ENCODE measurements around the gene LMAN2. TPM values are rescaled to one million over a fixed set of nuclear protein-coding genes. Genes with fewer than 3 reads are reported as not detected.

LMAN2 gene
- total RNA-seq, 1 experiment from 2014 or later, result 106 TPM

- Histone ChIP-seq H3K4ac (ENCODE audit: low read depth, low read length) (no peak overlapping the region), H3K4me2 (ENCODE audit: insufficient read depth, insufficient read length, low read length) (no peak overlapping the region), H3K23ac (ENCODE audit: insufficient read length, low read depth, low read length) (no peak overlapping the region), H3K14ac (ENCODE audit: insufficient read depth, low read length) (no peak overlapping the region), H2BK20ac (ENCODE audit: low read depth, low read length, poor library complexity, severe bottlenecking) (no peak overlapping the region), H2BK120ac (ENCODE audit: low read depth, low read length, poor library complexity, severe bottlenecking) (no peak overlapping the region), H2AK5ac (ENCODE audit: insufficient read length, low read length) (no peak overlapping the region), H3K18ac (ENCODE audit: insufficient read length, low read depth, low read length) (no peak overlapping the region), H3K9me3 (ENCODE audit: control insufficient read depth, low read depth, low read length) (no peaks in the 10 kb centered on the region), H3K79me2 (ENCODE audit: insufficient read depth, low read length) (peaks cover 13% of the 10 kb centered on the region), H3K79me1 (ENCODE audit: insufficient read depth, low read depth, low read length, poor library complexity, severe bottlenecking) (peaks cover 4% of the 10 kb centered on the region), H4K20me1 (ENCODE audit: control insufficient read depth, insufficient read depth, insufficient read length) (no peaks in the 10 kb centered on the region), H4K5ac (ENCODE audit: insufficient read length, low read depth, low read length) (no peak overlapping the region), H3K56ac (ENCODE audit: insufficient read length, low read depth, low read length) (no peak overlapping the region), H2BK12ac (ENCODE audit: insufficient read length, low read depth, low read length) (no peak overlapping the region), H2AFZ (ENCODE audit: low read length) (no peak overlapping the region), H4K8ac (replicated peaks; ENCODE audit: insufficient read length, low read depth, low read length) (no peak overlapping the region), H3T11ph (ENCODE audit: low read length) (no peak overlapping the region), H2BK15ac (ENCODE audit: low read depth, low read length) (no peak overlapping the region), H2BK5ac (ENCODE audit: insufficient read length, low read length) (no peak overlapping the region), H4K91ac (ENCODE audit: insufficient read length, low read depth, low read length) (no peak overlapping the region), H3K4me1 (ENCODE audit: insufficient read depth, low read length) (peaks cover 3% of the 10 kb centered on the region; the same call in 1 of the 2 replicates), H3K27me3 (ENCODE audit: insufficient read depth, low read length) (no peaks in the 10 kb centered on the region), H3K27ac (ENCODE audit: insufficient read length, low read depth, low read length) (no peak overlapping the region), H3K9ac (ENCODE audit: extremely low read depth, insufficient read length, low read length) (no peak overlapping the region), H3K23me2 (ENCODE audit: insufficient read length, low read depth, low read length, poor library complexity, severe bottlenecking) (peaks cover 7% of the 10 kb centered on the region)
- H3K27me3 Mint-ChIP-seq (ENCODE audit: low read depth), result peaks cover 43% of the 10 kb centered on the region
- no peak for TF ChIP-seq CTCF (conservative IDR thresholded peaks at IDR 0.05)
- DNase-seq, result no peak
- no peak overlapping the region for H3K27ac Mint-ChIP-seq
- peak overlapping the region in 1 of 2 experiments; percentile 5; a peak in 1 of 5 replicates for H3K4me3 Mint-ChIP-seq
- H3K9me3 Mint-ChIP-seq, result peaks cover 3 to 4% of the 10 kb centered on the region in 2 experiments; a peak in 4 of 5 replicates
- no CpG with 5 or more reads among the region's 3 CpGs for WGBS (ENCODE audit: extremely low coverage, insufficient read length, low lambda C conversion rate)
- H3K4me1 Mint-ChIP-seq, result peaks cover 16 to 22% of the 10 kb centered on the region in 2 experiments
- H3K36me3 Mint-ChIP-seq (ENCODE audit: insufficient read depth in 1 of 3, low read depth in 3 of 3), result peaks cover 2 to 10% (median 8%) of the 10 kb centered on the region in 3 experiments; a peak in 5 of 7 replicates
These were observed 2.8 kb upstream of the LMAN2 start for GRCh38 chr5:177354256-177354655.
